ENCODE data around the gene PIP5KL1.

PIP5KL1 gene

GRCh38 chr9:127909839-127910273 lies 20.7 kb downstream of the PIP5KL1 start:
- no peak for DNase-seq (ENCODE audit: low read depth in 2 of 2)
- H3K4me3 ChIP-seq (replicated peaks in 1 of 2; ENCODE audit: low read depth in 2 of 2, low read length in 2 of 2), result no peak overlapping the region
- TF ChIP-seq, protein P1, sequence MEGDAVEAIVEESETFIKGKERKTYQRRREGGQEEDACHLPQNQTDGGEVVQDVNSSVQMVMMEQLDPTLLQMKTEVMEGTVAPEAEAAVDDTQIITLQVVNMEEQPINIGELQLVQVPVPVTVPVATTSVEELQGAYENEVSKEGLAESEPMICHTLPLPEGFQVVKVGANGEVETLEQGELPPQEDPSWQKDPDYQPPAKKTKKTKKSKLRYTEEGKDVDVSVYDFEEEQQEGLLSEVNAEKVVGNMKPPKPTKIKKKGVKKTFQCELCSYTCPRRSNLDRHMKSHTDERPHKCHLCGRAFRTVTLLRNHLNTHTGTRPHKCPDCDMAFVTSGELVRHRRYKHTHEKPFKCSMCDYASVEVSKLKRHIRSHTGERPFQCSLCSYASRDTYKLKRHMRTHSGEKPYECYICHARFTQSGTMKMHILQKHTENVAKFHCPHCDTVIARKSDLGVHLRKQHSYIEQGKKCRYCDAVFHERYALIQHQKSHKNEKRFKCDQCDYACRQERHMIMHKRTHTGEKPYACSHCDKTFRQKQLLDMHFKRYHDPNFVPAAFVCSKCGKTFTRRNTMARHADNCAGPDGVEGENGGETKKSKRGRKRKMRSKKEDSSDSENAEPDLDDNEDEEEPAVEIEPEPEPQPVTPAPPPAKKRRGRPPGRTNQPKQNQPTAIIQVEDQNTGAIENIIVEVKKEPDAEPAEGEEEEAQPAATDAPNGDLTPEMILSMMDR (IDR thresholded peaks at IDR 0.05; ENCODE audit: low read depth, low read length), result no peak

DNA sequence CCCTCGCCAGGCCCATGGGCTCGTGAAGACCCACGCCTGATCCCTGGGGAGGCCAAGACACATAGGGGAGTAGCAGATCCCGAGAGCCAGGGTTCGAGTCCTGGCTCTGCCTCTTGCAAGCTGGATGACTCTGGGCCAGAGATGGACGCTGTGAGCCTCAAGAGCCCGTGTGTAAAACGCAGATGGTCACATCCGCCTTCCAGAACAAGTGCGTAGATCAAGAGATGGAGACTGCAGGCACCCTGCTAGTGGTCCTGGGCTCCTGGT lies 22.0 kb downstream of the PIP5KL1 start:
- H3K4me3 ChIP-seq (replicated peaks in 1 of 2; ENCODE audit: low read depth in 2 of 2, low read length in 2 of 2), result no peak overlapping the region
- DNase-seq (ENCODE audit: low read depth in 2 of 2), result no peak
- TF ChIP-seq, protein P1 (IDR thresholded peaks at IDR 0.05; ENCODE audit: low read depth, low read length), result no peak

DNA sequence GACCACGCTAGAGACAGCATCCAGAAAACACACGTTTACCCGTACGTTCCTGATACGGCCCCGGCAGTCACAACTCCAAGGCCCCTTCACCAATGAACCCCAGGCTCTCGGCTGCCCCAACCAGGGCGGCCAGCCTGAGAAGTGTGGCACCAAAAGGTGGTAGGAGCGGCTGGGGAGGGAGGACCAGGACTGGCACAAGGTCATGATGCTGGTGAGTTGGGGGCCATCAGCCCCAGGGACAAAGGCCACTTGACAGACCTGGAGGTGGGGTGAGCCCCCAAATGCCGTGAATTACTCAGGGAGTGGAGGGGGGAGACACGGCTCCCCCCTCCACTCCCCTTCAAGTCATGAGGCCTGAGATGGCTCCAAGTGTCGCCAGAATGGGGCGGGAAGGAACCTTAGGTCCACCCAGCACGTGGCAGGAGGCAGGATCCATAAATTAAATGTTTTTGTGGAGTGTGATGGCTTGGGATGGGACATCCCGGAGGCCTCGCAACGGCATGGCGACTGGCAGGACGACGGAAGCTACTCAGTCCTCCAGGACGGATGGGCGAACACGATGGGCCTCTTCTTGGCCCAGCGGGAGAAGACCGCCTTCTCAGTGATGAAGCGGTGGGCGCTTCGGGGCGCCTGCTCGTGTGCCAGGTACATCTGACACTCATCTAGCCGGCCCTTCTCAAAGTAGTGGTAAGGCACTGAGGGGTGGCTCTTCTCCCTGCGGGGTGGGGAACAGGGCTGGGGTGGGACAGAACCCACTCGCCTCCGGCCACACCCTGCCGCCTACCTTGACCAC lies 22.5 kb downstream of the PIP5KL1 start:
- no peak for DNase-seq (ENCODE audit: low read depth in 2 of 2)
- no peak overlapping the region for H3K4me3 ChIP-seq (replicated peaks in 1 of 2; ENCODE audit: low read depth in 2 of 2, low read length in 2 of 2)
- TF ChIP-seq, protein P1 (IDR thresholded peaks at IDR 0.05; ENCODE audit: low read depth, low read length), result no peak

DNA sequence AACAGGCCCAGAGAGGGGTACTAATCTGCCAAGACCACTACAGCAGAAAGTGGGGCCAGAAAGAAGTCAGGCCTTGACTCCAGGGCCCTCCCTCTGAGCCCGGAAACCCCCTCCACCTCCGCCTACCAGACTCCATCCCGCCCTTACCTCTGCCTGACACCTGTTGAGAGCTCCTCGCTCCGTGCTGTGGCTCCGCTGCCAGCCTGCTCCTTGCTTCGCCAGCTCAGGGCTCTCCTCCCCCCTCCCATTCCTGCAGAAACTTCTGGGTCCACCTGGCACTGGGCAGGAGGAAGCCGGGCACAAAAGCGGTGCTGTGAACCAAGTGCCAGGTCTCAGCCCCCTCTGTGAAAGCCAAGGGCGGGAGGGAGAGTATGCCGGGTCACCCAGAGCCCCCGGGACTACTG lies 24.8 kb downstream of the PIP5KL1 start:
- TF ChIP-seq, protein P1 (IDR thresholded peaks at IDR 0.05; ENCODE audit: low read depth, low read length), result no peak
- DNase-seq (ENCODE audit: low read depth in 2 of 2), result no peak
- no peak overlapping the region for H3K4me3 ChIP-seq (replicated peaks in 1 of 2; ENCODE audit: low read depth in 2 of 2, low read length in 2 of 2)

- no peak for DNase-seq (ENCODE audit: low read depth in 2 of 2)
- no peak overlapping the region for H3K4me3 ChIP-seq (replicated peaks in 1 of 2; ENCODE audit: low read depth in 2 of 2, low read length in 2 of 2)
- TF ChIP-seq, protein P1 (IDR thresholded peaks at IDR 0.05; ENCODE audit: low read depth, low read length), result no peak
These were observed 25.4 kb downstream of the PIP5KL1 start for GRCh38 chr9:127905004-127905728.

DNA sequence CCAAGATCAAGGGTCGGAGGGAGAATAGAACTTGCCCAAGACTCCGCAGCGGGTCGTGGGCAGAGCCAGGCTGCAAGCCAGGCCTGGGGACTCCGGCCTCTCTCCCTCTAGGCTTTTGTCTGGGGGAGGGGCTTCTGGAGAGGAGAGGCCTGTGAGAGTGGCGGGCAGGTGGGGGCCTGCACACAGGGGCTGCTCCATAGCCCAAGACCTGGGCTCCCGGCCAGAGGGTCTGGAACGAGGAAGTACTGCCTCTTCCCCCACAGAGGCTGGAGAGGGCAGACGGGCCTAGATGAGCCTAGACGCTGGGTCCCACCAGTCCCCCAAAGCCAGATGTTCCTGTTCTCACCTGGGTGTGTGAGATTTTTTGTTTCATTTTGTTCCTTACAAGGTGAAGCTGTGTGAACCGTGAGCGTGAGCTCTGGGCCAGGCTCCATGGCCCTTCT lies 26.0 kb downstream of the PIP5KL1 start:
- TF ChIP-seq, protein P1 (IDR thresholded peaks at IDR 0.05; ENCODE audit: low read depth, low read length), result no peak
- no peak overlapping the region for H3K4me3 ChIP-seq (replicated peaks in 1 of 2; ENCODE audit: low read depth in 2 of 2, low read length in 2 of 2)
- DNase-seq (ENCODE audit: low read depth in 2 of 2), result peak in 1 of 2 donors; percentile 44
